MM.1S (cell line): ENCODE data around the gene PRPF19.

Experiments used
- DNase-seq: peaks from one replicate; pipeline ENCODE4 v3.0.0-alpha.2; 2015
- H2AFZ ChIP-seq: fragments of 300-600 bp; sonication (generic); 2 replicates; pipeline ENCODE4 v1.6.0; 2016; ENCODE audit warnings: antibody characterized with exemption, low read length
- H3F3A ChIP-seq: fragments of 300-600 bp; sonication (generic); 2 replicates; pipeline ENCODE4 v1.6.1; 2016; ENCODE audit warnings: mild to moderate bottlenecking, antibody characterized with exemption, low read length, moderate library complexity, mixed read lengths; ENCODE audit not compliant: insufficient read depth
- H3K27ac ChIP-seq: fragments of 300-600 bp; sonication (generic); 2 replicates; pipeline ENCODE4 v1.5.1; 2016; ENCODE audit warnings: mild to moderate bottlenecking, low read length
- H3K27me3 ChIP-seq: fragments of 300-600 bp; sonication (generic); replicated peaks from 2 replicates; pipeline ENCODE4 v1.6.0; 2016; ENCODE audit warnings: low read length; ENCODE audit not compliant: insufficient read depth
- H3K36me3 ChIP-seq: fragments of 300-600 bp; sonication (generic); replicated peaks from 2 replicates; pipeline ENCODE4 v1.6.1; 2016; ENCODE audit warnings: mild to moderate bottlenecking, low read length, mixed read lengths; ENCODE audit not compliant: insufficient read depth
- H3K4me1 ChIP-seq: fragments of 300-600 bp; sonication (generic); 2 replicates; pipeline ENCODE4 v1.6.1; 2016; ENCODE audit warnings: low read length, mixed read lengths
- H3K4me2 ChIP-seq: fragments of 300-600 bp; sonication (generic); 2 replicates; pipeline ENCODE4 v1.6.0; 2016; ENCODE audit warnings: low read depth, low read length
- H3K4me3 ChIP-seq: fragments of 300-600 bp; sonication (generic); 2 replicates; pipeline ENCODE4 v1.5.1; 2016; ENCODE audit warnings: low read length, mixed read lengths
- H3K79me2 ChIP-seq: fragments of 300-600 bp; sonication (generic); 2 replicates; pipeline ENCODE4 v1.6.1; 2016; ENCODE audit warnings: mixed run types, low read length, mixed read lengths
- H3K9ac ChIP-seq: fragments of 300-600 bp; sonication (generic); 2 replicates; pipeline ENCODE4 v1.6.1; 2016; ENCODE audit warnings: low read length, mixed read lengths
- H3K9me2 ChIP-seq: fragments of 300-600 bp; sonication (generic); replicated peaks from 2 replicates; pipeline ENCODE4 v1.6.1; 2016; ENCODE audit warnings: mild to moderate bottlenecking, low read length, mixed read lengths; ENCODE audit not compliant: insufficient read depth
- H3K9me3 ChIP-seq: fragments of 300-600 bp; sonication (generic); replicated peaks from 2 replicates; pipeline ENCODE4 v1.6.1; 2016; ENCODE audit warnings: mild to moderate bottlenecking, low read length, mixed read lengths; ENCODE audit not compliant: insufficient read depth
- H4K20me1 ChIP-seq: fragments of 300-600 bp; sonication (generic); 2 replicates; pipeline ENCODE4 v1.6.1; 2016; ENCODE audit warnings: mild to moderate bottlenecking, low read length, moderate library complexity, mixed read lengths; ENCODE audit not compliant: insufficient read depth
- CTCF ChIP-seq: fragments of 300-600 bp; sonication (generic); IDR thresholded peaks from 2 replicates; pipeline ENCODE4 v1.5.1; 2016; ENCODE audit warnings: antibody characterized with exemption, low read length, mixed read lengths
- EZH2 ChIP-seq: fragments of 300-600 bp; sonication (generic); optimal IDR thresholded peaks from 2 replicates; pipeline ENCODE3; 2017; ENCODE audit warnings: low read depth, mild to moderate bottlenecking, antibody characterized with exemption, low read length, mixed read lengths
- EZH2phosphoT487 ChIP-seq: fragments of 300-600 bp; sonication (generic); IDR thresholded peaks from 2 replicates; pipeline ENCODE4 v1.6.1; 2018; ENCODE audit warnings: antibody characterized with exemption, low read length

Gene PRPF19

GRCh38 chr11:60870733-60871377, 35.5 kb downstream of the PRPF19 start:
- Histone ChIP-seq H3K27ac (peak overlapping the region; percentile 100), H2AFZ (peak overlapping the region; percentile 49), H3K9ac (peak overlapping the region; percentile 71), H3K4me2 (peak overlapping the region; percentile 78), H3K9me3 (no peaks in the 10 kb centered on the region), H3K4me1 (peaks cover 61% of the 10 kb centered on the region), H3K36me3 (no peaks in the 10 kb centered on the region), H3K27me3 (no peaks in the 10 kb centered on the region), H3K9me2 (no peaks in the 10 kb centered on the region), H3K4me3 (peak overlapping the region; percentile 25; the same call in 1 of the 2 replicates), H3K79me2 (no peaks in the 10 kb centered on the region), H4K20me1 (no peaks in the 10 kb centered on the region), H3F3A (peaks cover 20% of the 10 kb centered on the region)
- no peak for TF ChIP-seq EZH2
- TF ChIP-seq CTCF, result no peak
- TF ChIP-seq EZH2phosphoT487, result no peak
- DNase-seq, result peak; percentile 31

GRCh38 chr11:60870276-60870675, 36.1 kb downstream of the PRPF19 start:
- Histone ChIP-seq H3K9ac (peak overlapping the region; percentile 71), H2AFZ (peak overlapping the region; percentile 49), H3K4me3 (peak overlapping the region; percentile 25; the same call in 1 of the 2 replicates), H3K36me3 (no peaks in the 10 kb centered on the region), H3K79me2 (no peaks in the 10 kb centered on the region), H3K27ac (peak overlapping the region; percentile 100), H3K4me2 (peak overlapping the region; percentile 78), H3F3A (peaks cover 20% of the 10 kb centered on the region), H4K20me1 (no peaks in the 10 kb centered on the region), H3K9me3 (no peaks in the 10 kb centered on the region), H3K4me1 (peaks cover 59% of the 10 kb centered on the region), H3K9me2 (no peaks in the 10 kb centered on the region), H3K27me3 (no peaks in the 10 kb centered on the region)
- TF ChIP-seq EZH2phosphoT487, result no peak
- TF ChIP-seq EZH2, result no peak
- TF ChIP-seq CTCF, result no peak
- DNase-seq, result peak; percentile 93

- Histone ChIP-seq H3K36me3 (no peaks in the 10 kb centered on the region), H3K27me3 (no peaks in the 10 kb centered on the region), H3K79me2 (no peaks in the 10 kb centered on the region), H4K20me1 (no peaks in the 10 kb centered on the region), H3K4me3 (no peak overlapping the region), H3K4me2 (peak overlapping the region; percentile 78), H3K9ac (peak overlapping the region; percentile 71), H3K27ac (peak overlapping the region; percentile 100), H3F3A (peaks cover 20% of the 10 kb centered on the region), H3K4me1 (peaks cover 63% of the 10 kb centered on the region), H3K9me3 (no peaks in the 10 kb centered on the region), H3K9me2 (no peaks in the 10 kb centered on the region), H2AFZ (no peak overlapping the region)
- TF ChIP-seq CTCF, result no peak
- no peak for DNase-seq
Observed at GRCh38 chr11:60869451-60869825, 36.9 kb downstream of the PRPF19 start.
